DMS153 (cell line): ENCODE results near the gene ATP8B3.
A peak's percentile ranks its signal among the peaks of the same experiment; 100 is the strongest.

Experiments used
- DNase-seq: peaks from one replicate; lab custom pipeline; 2025; lab: John Stamatoyannopoulos, UW

Gene ATP8B3

DNA sequence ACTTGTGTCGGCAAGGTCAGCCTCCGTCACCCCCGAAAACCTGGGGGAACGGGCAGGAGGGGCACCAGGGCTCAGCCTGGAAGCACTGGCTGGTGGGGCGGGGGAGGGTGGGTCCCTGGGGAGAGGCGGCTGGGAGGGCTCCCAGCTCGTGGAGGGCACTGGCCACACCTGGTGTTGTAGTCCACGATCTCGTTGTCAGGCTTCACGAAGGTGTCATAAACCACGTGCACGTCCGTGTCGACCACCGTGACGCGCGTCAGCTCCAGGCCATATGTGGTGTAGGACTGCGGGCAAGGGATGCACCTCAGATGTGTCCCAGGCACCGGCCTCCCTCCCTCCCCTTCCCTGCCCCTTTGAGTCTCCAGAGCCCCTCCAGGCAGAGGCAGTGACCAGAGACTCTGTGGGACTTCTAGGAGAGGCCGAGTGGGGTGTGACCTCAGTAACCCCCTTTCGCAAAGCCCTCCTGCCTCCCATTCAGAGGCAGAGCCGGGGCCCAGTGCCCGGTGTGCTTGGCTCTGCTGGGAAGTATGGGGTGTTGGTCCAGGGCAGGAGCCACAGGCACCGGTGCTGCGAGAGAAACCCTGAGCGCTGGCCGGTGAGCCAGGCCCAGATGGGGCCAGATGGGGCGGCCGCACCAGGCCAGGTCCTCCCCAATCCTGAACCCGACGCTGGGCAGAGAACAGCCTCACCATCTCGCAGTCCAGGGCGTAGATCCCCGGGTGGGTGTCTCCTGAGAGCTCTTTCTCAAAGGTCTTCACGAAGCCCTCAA is 4.6 kb upstream of the ATP8B3 start:
- no peak for DNase-seq

DNA sequence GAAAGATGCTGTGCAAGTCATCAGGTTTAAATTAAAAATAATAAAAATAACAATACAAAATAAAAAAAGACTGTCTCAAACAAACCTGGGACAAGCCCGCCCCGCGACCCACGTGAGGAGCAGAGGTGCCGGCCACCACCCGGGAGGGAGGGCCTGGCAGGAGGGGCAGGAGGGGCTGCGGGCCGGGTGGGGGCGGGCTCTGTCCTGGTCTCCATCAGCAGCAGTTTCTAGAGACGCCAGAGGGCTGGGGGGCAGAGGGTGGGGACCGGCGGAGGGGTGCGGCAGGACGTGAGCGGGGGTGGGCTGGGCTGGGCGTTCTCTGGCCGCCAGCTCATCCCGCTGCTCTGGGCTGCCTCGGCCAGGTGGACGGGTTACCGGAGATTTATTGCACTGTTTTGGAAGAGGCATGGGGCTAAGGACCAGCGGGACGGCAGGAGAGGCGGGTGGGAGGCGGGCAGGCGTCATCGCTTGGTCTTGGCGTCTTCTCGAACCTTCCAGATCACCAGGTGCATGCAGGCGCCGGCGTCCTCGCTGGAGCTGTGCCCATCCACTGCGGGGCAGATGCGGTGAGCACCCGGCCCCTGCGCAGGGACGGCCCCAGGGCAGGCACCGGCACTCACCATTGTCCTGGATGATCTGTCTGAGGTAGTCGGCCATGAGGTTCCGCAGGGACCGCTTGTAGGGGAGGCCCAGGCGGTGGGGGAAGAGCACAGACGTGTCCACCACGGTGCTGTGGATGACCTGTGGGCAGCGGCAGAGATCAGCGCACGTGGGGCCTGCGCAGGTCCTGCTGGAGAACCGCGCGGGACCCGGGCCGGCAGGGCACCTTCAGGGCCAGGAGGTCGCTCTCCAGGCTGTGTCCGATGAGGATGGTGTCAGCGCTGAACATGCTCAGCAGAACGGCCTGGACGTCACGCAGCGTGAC is 3.8 kb upstream of the ATP8B3 start:
- no peak for DNase-seq

DNA sequence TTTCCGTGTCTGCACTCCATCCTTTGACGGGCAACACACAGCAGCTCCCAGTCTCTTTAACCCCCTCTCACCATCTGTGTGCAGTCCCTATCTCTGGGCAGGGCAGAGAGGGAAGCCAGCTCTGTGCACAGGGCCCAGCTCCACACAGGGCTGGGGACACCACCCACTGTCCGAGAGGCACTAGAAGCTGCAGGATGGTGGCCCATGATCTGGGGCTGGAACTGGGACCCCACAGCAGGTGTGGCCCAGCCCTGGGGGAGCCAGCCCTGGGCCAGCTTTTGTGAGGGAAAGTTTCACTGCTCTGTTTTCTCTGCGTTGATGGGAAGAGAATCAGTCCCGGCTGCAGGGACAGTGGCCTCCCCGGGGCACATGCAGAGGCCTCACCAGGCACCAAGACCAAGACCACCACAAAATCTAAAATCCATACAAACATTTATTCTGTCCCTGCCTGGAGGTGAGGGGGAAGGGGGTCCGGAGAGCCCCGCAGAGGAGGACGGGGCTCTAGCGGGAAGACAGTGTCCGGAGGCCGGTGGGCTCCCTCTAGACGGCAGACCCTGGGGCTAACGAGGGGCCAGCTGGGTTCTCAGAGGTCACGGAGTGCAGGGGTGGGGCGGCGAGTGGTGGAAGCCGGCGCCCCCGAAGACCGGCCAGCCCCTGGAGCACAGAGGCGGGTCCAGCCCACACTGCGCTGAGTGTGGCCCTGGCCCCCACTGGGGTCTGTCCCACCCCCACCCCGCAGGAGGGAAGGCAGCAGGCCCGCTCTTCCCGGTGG is 2.9 kb upstream of the ATP8B3 start:
- no peak for DNase-seq

DNA sequence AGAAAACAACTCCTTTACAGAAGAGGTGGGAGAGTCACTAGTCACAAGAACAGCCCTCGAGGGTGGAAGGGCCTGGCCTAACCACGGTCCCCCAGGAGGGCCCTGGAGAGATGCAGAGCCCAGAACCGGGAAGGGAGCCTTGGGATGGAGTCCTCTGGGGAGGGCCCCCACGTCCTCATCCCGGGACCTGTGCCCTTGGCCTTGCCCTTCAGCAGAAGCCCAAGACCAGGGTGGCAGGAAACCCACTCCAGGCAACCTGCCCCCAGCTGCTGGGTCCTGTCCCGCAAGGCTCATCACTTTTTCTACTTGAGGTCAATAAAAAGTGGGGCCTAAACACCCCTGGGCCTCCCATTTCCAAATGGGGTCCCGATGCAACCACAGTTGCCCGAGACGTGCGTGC is 2.3 kb upstream of the ATP8B3 start:
- no peak for DNase-seq

DNA sequence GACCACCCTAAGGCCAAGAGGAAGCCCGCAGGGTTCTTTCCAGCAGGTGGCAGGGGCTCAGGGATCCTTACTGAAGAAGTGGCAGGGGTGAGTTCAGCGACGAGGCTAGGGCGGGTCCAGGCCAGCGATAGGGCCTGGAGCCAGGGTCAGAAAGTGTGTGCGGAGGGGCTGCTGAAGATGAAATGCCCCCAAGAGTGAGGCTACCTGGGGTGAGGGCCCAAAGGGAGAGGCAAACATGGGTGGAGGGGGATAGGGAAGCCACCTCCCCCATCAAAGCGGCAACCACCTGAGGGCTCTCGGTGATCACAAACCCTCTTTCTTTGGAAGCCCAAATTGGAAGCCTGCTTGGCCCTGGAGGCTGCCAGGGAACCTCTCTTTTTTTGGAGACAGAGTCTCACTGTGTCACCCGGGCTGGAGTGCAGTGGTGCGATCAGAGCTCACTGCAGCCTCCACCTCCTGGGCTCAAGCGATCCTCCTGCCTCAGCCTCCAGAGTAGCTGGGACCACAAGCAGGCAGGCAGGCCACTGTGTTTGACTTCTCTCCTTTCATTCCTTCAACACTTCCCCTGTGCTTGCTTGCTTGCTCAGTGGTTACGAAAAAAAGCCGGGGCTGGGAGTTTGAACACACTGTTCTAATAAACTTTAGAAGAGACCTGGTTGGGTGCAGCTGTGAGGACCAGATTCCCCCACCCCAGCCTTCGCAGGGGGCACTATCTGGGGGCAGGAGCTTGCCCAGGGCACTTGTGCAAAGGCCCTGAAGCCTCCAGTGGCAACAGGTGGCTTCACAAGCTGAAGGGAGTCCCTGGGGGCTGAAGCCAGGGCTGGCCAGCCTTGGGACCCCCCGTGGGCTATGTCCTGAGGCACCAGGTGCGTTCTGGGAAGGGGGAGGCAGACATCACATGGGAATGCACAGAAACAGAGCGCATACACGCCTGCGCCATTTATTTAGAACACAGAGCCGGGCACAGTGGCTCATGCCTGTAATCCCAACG is 1.4 kb upstream of the ATP8B3 start:
- no peak for DNase-seq

DNA sequence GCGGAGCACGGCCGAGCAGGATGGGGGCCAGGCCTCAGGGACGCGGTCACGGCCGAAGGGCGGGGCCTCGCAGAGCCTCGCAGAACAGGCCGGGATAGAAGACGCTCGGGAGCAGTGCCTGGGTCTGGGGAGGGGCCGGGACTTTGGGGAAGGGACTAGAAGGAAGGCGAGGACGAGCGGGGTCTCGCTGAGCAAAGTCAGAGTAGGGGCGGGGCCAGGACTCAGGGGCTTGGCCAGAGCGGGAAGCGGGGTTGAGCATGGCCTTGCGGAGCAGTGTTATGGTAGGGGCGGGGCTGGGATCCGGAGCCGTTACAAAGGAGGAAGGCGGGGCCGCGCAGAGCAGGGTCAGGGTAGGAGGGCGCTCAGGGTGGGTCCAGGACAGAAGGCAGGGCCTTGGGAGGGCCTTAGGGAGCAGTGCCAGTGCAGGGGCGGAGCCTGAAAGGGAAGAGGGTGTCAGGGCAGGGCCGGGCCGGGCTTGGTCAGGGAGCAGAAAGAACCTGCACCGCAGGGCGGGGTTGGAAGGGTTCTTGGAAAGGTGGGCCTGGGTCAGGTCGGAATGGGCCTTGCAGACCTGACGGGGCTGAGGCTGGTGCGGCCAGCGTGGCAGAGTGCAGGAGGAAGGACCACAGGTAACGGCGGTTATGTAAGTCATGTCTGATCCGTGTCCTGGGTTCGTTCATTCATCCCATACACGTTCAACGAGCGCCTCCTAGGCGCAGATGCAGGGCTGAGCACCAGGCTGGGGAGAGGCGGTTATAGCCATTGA is 533 bp upstream of the ATP8B3 start:
- DNase-seq: peak; percentile 77

DNA sequence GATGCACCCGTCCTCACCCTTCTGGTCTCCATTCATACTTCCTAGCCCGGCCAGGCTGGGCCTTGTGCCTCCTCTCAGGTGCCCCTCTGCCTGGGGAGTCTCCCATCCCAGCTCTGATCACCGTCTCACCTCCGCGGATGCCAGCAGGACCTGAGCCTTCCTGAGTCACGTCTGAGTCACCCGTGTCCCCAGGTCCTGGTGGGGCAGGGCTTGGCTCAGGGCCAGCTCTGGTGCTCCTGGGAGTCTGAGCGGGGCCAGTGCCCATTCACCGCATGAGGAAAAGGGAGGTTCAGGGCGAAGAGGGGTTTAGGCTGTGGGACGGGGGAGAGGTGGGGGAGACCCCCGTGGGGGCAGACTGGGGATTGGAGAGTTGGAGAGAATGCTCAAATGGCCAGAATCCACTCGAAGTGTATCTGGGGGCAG is 593 bp downstream of the ATP8B3 start:
- DNase-seq: no peak

DNA sequence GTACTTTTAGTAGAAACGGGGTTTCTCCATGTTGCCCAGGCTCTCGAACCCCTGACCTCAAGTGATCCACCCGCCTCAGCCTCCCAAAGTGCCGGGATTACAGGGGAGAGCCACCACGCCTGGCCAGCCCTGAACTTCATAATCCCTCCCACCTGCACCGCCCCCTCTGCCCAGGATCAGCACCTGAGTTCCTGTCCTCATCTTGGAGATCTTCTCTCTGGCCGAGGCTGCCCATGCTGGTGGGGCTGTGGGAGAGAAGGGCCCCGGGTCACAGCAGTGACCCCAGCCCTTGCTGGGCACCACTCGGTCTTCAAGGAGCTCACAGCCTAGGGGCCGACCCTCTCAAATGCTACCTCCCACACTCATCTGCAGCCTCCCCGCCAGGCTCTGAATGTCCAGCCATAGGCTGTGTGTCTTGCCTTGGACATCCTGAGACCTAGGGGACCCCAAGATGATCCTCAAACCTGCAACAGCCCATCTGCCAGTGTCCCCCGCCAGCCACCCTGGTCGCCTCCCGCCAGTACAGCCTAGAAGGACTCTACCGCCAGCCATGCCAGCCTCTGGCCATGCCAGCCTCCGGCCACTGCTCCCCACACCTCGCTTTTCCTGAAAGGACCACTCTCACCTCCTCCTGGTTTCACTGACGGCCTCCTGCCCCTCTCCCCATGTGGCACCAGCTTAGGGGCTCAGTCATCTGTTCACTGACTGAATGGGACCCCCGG is 1.5 kb downstream of the ATP8B3 start:
- no peak for DNase-seq

DNA sequence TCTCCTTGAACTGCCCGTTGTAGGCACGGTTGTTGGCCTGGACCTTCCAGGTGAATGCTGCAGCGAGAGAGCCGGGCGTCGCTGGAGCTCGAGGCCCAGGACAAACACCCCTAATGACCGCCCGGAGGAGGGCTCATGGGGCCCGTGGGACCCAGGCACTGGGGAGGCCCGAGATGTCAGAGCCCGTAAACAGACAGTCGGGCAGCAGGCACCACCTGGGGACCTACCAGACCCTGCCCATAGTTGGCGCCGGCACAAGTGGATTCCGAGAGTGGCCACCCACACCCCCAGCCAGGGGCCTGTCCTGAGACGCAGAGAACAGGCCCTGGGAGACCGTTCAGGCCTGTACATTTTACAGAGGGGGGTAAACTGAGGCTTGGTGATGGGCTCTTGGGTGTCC is 2.4 kb downstream of the ATP8B3 start:
- no peak for DNase-seq

DNA sequence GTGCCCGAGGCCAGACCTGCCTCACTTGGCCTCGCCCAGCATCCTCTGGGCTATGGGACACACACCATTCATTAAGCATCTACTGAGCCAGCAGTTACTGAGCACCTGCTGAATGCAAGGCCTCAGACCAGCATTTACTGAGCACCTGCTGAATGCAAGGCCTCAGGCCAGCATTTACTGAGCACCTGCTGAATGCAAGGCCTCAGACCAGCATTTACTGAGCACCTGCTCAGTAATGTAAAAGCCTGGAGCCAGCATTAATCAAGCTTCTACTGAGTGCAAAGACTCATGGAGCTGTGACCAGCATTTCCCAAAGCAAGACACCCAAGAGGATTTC is 3.7 kb downstream of the ATP8B3 start:
- DNase-seq: no peak

DNA sequence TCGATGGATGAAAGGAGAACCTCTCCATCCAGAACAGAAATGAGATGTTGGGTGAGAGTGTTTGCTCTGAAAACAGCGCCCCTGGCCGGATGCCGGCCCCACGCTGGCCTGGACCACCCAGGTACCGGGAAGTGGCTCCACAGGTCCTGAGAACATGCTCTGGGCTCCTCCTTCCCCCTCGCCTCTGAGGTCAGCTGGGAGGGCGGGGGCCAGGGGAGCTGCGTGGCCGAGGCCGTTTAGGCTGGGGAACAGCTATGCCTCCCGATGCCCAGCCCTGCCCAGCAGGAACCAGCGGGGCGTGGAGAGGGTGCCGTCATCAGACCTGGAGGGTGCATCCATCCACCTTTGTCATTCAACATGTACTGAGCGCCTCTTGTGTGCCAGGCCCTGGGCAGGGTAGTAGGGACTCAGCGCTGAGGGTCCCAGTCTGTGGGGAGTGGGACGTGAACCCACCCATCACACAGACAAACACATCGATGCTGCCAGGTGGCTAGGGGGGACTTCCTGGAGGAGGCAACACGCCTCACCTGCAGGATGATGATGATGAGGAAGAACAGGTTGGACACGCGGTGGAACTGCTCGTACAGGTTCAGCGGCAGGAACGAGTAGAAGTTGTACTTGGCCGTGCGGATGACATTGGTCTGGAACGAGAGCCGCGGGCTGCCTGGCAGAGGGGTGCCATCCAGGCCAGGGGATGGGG is 4.2 kb downstream of the ATP8B3 start:
- no peak for DNase-seq

DNA sequence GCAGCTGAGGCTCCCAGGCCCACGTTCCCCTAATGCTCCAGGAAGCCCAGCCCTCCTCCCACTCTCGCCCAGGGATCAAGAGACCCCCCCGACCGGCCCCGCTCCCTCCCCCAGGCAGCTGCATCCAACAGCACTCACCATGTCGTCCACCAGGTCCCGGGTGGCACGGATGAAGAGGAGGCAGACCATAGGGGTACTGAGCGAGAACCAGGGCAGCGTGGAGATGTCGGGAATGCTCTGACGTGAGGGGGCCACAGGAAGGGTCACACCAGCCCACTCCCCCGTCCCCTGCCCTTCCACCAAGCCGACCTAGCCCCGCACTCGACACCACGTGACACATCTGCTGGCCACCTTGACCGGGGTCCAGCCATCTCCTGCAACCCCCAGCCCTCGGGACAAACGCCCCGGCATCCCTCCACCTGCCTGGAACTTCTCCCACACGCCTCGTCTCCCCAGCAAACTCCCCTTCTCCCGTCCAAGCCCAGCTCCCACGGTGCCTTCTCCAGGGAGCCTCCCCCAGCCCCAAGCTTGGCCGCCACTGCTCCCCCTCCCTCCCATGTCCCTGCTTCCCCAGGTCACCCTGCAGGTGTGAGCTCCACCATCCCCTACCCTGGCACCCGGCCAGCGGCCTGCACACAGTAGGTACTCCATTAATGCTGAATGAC is 4.9 kb downstream of the ATP8B3 start:
- DNase-seq: no peak

DNA sequence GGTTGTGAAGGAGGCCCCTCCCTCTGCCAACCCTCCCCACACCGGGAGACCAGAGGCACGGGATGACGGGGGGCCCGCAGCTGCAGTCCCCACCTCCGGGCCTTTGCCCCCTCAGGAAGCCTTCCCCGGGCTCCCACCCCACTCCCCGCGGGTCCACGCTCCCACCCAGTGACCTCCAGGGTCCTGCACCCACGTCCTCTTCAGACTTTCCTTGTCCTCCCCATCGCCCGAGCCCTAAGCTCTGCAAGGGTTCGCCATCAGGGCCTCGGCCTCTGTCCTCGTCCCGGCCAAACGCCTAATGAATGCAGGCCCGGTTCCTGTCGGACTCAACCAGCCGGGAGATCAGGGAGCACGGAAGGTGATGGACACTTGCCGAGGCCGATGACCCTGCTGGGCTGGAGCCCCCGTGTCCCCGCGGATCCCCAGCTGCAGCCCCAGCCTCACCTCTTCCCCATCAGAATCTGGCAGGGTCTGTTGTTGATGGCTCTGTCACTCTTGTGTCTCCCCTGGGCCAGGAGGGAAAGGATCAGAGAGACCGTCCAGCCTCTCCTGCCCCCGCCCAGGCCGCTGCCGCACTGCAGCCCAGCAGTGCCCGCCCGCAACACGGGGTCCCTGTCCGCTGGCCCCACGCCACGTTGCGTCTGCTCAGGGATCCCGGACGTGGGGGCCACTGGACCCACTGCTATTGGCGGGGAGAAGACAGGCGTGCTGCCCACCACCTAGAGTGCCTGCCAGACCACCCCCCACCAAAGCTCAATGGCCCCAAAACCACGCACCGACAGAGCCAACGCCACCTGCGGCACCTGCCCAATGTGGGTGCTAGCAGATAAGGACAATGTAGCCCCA is 5.7 kb downstream of the ATP8B3 start:
- no peak for DNase-seq

DNA sequence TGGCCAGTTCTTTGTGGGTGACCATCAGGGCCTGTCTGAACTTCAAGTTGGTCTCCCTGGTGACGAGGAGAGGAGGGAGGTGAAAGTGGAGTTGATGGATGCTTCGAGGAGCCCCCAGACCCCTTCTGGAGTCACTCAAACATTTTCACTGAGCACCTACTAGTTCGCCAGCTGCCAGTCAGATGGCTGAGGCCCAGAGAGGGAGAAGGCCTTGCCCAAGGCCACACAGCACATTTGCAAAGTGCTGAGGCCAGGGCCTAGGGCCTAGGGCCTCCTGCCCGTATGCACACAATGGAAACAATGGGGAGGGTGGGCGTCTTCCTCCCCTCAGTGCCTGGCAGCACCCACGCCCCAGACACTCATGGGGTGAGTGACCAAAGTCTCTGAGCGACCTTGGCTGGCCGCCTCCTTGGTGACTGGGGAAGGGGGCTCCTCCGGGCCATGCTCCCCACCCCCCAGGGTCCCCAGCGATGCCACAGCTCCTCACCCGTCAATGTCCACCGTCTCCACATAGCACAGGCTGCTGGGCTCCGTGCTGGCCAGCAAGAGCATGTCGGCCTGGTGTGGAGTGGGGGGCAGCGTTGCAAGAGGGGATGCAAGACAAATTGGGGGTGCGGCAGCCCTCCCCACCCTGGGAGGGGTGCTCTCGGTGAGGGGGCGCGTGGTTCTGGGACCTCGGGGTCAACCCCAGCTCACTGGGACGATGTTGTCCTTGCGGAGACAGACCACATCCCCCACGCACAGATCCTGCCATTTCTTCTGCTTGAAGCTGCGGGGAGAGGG is 6.5 kb downstream of the ATP8B3 start:
- DNase-seq: no peak

DNA sequence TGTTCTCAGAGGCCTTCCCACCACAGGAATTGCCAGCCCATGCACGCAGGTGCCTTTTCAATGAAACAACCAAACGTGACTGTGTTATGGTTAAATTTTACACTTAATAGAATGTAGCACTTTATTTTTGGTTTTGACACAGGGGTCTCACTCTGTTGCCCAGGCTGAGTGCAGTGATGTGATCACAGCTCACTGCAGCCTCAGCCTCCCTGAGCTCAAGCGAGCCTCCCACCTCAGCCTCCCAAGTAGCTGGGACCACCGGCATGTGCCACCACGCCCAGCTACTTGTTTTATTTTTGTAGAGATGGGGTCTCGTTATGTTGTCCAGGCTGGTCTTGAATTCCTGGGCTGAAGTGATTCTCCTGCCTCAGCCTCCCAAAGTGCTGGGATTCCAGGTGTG is 7.2 kb downstream of the ATP8B3 start:
- no peak for DNase-seq

DNA sequence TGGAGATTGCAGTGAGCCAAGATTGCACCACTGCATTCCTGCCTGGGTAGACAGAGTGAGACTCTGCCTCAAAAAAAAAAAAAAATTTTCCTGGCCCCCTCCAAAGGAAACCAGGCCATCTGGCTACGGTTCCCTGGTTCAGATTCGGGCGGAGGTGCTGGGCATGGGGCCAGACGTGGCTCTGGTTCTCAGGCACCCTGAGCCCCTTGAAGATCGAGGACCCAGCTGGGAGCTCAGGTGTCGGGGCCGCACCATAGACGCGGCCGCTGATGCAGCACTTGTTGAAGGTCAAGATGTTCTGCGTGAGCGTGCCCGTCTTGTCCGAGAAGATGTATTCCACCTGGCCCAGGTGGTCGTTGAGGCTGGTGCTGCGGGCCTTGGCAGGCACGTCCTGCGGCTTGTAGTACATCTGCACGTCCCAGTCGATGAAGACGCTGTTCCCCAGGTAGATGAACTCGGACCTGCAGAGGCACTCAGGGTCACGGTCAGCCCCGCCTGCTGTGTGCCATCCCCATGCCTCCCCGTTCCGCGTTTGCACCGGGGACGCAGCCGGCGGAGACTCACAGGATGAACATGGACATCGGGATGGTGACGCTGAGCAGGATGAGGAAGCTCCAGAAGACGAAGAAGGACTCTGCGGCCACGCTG is 12.3 kb downstream of the ATP8B3 start:
- DNase-seq: no peak
